ENCODE measurements around the gene LATS2.

DNA sequence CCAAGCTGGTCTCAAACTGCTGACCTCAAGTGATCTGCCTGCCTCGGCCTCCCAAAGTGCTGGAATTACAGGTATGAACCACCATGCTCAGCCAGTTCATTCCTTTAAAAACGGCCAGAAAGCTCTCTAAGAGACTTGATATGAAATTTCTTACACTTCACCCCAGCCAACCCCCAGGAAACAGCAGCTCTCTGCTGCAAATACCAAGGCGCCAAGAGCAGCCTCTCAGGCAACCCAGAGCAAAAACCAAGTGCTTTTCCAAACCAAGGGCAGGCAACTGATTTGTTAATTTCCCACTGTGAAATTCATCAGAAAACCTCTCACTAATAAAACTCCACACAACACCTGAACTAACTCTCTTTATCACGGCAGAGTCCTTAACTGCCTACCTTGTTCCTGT is 44.9 kb downstream of the LATS2 start:
- no peak for TF ChIP-seq ZNF513 (tag by site-specific recombination; IDR thresholded peaks at IDR 0.05)
- no peak for TF ChIP-seq CTCF (tag by site-specific recombination; IDR thresholded peaks at IDR 0.05)
- no peak for TF ChIP-seq ZFHX2 (tag by site-specific recombination; conservative IDR thresholded peaks at IDR 0.05)
- no peak for TF ChIP-seq ZNF549 (tag by site-specific recombination; IDR thresholded peaks at IDR 0.05)
- no peak for TF ChIP-seq ZNF335 (tag by site-specific recombination; conservative IDR thresholded peaks at IDR 0.05)
- no peak for TF ChIP-seq ZNF214 (tag by site-specific recombination; IDR thresholded peaks at IDR 0.05; ENCODE audit: borderline replicate concordance)
- TF ChIP-seq ZNF133 (tag by site-specific recombination; IDR thresholded peaks at IDR 0.05) = no peak
- TF ChIP-seq ZSCAN5A (tag by site-specific recombination; IDR thresholded peaks at IDR 0.05) = no peak
- TF ChIP-seq HOXD13 (CRISPR knock-in tag; IDR thresholded peaks at IDR 0.05; ENCODE audit: borderline replicate concordance) = no peak
- no peak for TF ChIP-seq ZNF2 (tag by site-specific recombination; IDR thresholded peaks at IDR 0.05)
- TF ChIP-seq, protein P1, sequence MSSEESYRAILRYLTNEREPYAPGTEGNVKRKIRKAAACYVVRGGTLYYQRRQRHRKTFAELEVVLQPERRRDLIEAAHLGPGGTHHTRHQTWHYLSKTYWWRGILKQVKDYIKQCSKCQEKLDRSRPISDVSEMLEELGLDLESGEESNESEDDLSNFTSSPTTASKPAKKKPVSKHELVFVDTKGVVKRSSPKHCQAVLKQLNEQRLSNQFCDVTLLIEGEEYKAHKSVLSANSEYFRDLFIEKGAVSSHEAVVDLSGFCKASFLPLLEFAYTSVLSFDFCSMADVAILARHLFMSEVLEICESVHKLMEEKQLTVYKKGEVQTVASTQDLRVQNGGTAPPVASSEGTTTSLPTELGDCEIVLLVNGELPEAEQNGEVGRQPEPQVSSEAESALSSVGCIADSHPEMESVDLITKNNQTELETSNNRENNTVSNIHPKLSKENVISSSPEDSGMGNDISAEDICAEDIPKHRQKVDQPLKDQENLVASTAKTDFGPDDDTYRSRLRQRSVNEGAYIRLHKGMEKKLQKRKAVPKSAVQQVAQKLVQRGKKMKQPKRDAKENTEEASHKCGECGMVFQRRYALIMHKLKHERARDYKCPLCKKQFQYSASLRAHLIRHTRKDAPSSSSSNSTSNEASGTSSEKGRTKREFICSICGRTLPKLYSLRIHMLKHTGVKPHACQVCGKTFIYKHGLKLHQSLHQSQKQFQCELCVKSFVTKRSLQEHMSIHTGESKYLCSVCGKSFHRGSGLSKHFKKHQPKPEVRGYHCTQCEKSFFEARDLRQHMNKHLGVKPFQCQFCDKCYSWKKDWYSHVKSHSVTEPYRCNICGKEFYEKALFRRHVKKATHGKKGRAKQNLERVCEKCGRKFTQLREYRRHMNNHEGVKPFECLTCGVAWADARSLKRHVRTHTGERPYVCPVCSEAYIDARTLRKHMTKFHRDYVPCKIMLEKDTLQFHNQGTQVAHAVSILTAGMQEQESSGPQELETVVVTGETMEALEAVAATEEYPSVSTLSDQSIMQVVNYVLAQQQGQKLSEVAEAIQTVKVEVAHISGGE (tag by site-specific recombination; conservative IDR thresholded peaks at IDR 0.05; ENCODE audit: low read depth) = no peak
- TF ChIP-seq ZNF175 (tag by site-specific recombination; IDR thresholded peaks at IDR 0.05) = no peak

Data from HEK293 (cell line).